GM19452 (cell line): Measurements from ENCODE around the gene PTPRG.

Experiments used
- ATAC-seq: cut with Tn5 transposase; IDR thresholded peaks from one replicate; pipeline ENCODE4 v1.9.1; 2021; ENCODE audit not compliant: unreplicated experiment

Gene PTPRG

DNA sequence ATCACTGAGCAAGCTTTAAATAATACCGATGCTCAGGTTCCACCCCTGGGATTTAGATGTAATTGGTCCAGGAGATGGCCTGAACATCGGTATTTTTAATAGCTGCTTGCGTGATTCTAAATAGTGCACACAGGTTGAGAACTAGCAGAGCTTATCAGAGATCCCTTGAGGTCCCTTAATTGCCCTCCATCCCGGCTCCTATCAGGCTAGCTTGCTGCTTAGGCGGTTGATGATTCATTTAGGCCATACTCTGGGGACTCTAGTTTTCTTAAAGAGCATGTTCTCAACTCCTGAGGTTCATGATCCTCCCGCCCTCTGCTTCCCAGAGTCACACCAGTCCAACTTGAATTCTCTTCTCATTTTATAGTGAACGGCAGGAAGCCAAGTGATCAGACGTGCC is 531.7 kb downstream of the PTPRG start:
- ATAC-seq, result no peak

DNA sequence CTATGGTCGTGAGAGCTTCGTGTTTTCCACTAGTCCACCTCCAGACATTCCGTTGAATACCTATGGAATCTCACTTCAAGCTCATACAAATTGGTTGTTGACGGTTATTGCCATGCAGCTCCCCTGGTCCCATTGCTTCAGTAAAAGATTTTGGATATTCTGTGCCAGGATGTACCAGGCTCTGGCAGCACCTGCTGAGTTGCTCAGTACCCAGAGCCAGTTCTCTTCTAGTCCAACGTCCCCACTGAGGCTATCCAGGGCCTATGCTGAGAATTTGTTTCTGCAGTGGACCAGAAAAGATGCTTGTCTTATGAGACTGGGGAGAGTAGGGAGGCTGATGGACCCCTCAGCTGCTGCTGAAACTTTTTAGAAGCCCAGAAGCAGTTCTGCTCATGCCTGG is 533.1 kb downstream of the PTPRG start:
- no peak for ATAC-seq

DNA sequence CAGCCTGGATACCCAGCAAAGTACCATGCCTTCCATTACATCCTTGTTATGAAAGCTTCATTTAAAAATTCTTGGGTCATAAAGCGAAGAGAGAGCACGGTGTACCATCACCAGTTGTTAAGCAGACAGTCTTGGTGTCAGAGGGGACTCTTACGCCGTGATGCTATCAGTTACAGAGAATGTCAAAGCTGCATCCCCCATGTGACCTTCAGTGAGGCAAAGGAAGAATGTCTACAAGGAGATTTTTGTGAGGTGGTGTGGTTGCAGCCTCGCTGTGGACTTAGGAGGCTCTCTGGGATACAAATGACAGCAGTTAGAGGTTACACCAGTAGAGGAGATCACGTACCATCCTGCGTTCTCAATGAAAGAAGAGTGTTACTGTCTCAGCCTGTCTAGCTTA is 533.7 kb downstream of the PTPRG start:
- ATAC-seq, result no peak

DNA sequence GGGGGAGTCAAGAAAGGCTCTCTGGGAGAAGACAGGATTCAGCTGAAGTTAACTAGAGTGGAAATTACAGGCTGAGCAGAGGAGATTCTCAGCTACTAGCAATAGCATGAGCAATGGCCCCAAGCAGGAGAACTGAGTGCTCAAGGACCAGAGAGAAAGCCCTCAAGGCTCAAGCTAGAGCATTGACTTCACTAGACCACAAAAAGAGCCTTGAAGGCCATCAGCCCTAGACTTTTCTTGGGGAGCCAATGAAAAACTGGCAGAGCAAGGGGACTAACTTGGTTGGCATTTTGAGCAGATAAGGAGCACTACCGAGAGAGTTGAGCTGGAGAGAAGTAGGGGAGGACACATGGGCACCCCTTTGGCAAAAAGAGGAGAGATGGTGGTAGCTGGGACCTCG is 534.4 kb downstream of the PTPRG start:
- no peak for ATAC-seq

DNA sequence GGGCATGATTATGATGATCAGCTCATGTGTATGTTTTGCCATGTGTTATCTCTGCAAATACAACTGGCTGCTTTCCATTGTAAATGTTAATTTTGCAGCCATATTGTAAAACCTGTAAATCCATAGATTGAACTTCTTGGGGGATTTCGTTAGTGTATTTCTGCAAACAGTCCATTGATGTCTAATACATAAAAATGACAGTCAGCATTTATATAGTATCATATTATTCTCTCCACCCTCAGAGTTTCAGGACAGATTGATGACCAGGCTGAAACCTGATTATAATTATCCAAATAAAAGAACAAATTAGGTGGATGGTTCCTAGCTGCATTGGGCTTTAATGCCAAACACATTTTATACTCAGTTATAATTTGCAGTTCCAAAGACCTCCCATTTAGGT is 535.1 kb downstream of the PTPRG start:
- no peak for ATAC-seq

DNA sequence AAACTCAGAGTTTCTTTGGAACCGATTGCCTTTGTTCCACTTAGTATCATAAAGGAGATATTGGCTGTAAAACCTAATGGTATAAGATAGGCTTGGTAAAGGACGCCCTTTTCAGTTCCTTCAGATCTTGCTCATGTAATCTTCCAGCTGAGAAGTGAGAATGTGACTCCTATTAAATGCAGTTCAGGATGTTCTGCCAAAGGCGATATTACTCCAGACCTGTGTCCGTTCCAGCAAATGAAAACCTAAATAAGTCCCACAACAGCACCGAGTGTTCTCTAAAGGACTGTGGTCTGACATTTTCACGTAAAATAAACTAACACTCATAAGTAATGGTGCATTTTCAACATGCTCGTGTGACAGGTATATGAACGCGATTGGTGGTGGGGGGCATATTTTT is 535.8 kb downstream of the PTPRG start:
- no peak for ATAC-seq

DNA sequence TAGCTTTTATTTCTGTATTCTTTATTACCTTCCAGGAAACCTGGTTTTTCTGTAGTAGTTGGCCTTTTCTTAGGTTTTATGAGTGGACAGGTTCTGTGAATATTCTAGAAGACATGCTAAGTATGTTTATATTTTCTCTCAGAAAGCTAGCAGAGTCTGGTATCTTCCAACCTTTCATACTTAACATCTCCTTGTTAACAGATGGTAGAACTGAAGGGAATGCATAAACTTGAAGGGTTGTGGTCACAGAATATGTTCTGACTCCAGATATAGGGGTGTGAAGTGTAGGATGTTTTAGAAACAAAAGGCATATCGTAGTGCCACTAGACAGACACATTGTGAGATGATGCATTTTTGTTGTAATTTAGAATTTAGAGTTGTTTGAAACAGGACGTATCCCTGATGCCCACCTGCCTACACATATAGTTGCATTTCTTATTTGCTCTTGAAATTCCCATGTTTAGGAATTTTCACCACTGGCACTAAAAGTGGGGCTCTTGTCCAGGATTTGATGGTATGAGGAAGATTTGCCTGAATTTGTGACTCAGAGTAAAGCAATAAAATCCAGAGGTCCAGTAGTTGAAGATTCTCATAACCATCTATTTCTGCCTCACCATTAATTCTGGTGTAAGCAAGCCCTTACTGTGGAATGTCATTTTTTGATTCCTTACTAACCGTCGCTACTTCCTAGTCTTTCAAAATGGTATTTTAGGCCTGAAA is 537.4 kb downstream of the PTPRG start:
- ATAC-seq, result no peak

DNA sequence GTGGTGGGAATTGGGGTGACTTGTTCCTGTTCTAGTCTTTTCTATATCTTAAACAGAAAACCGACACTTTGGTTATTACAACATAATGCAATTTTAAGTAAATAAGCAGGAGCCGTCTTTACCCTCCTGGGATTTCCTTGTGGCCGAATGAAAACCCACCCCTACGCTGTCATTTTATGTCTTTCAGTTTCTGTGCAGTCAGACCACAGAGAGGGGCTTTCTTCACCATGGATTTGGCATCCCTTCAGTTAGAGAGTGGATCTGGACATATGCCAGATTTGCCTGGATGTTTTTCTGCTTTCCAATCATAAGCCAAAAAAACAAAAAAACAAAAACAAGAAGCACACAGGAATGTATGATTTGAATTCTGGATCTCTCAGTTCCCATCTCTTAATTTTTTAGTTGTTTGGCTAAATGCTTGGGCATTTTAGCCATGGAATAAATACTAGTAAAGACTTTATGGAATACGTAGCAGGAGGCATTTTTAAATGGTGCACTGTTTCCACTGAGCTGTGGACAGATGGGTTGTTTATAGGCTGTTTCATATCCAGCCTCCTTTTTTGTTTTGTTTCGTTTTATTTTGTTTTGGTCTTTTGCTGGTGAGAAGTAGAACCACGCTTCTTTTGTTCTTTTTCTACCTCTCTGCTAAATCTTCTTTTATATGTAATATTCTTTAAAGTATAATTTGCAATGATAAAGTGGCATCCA is 539.1 kb downstream of the PTPRG start:
- ATAC-seq, result no peak

DNA sequence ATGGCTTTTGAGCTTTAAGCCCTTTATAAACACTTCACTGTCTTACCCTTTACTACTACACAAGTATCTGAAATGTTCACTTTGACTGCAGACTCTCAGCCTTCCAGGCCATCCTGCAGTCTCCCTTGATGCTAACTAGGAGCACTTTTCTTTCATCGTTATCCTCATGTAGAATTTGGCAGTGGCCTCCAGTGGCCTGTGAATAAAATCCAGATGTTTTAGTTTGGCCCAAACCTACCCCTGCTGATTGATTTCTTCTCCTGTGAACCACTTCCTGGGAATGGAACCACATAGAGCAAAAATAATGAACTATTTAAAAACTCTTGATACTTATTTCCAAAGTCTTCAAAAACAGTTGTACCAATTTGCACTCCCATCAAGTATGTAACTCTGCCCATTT is 540.1 kb downstream of the PTPRG start:
- no peak for ATAC-seq

DNA sequence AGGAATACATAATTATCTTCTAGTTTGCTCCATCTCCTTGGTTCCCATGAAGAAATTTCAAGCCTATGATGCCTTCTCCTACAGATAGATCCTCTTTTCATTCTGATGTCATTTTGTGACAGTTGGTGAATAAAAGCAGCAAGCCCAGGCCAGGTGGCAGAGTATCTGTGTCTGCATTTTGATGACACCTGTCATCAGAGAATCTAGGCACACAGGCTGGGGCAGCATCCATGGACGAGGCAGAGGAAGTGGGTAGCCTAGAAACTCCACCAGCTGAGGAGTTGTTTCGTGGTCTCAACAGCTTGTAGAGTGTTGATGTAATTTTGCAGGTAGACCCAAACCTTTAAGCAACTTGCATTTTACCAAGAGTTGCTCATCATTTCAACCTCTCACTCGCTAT is 542.2 kb downstream of the PTPRG start:
- no peak for ATAC-seq

DNA sequence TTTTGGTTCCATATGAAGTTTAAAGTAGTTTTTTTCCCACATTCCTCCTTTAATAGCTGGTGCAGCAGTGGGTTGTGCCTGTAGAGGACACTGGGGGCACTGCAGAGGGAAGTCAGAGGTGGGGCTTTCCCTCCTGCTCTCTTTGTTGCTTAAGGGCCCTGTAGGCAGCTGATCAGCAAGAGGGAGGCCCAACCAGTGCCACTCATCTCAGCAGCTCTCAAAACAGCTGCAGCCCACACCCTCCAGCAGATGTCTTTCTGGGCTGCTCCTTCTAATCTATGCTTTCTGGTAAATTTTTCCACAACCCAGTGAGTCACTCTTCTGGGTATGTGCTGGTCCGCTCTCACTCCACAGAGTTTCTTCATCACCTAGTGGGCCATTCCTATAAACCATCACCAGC is 548.2 kb downstream of the PTPRG start:
- no peak for ATAC-seq

DNA sequence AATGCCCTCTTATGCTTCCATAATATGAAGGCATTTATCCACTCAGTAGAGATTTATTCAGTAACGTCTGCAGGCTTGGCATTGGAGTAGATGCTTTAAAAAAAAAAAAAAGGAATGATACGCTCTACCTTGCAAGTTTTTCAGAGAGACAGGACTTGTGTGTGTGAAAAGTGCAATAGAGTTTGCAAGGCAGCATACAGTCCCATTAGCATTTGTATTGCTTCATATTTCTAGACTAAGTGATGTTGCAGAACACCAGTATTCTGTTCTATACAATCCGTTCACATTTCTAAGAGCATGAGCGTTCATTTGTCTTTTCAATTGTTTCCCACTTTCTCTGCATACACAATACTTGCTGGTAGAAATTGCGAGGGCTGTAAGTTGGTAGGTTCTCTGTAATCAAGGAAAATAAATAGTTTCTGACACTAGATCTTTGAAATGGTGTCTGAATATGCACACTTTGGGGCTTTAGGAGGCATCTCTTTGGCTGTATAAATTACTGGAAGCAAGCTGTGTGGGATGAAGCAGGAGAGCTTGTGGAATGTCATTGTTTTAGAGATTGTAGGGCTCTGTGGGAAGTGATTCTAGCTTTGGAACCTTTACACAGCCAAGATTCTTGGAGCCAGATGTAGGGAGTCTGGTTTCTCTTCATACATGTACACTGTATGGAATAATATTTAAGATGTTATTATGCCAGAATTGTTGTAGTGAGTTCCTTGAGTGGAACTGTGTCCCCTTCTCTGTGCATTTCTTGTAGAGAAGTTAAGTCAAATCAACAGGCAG is 549.3 kb downstream of the PTPRG start:
- no peak for ATAC-seq

DNA sequence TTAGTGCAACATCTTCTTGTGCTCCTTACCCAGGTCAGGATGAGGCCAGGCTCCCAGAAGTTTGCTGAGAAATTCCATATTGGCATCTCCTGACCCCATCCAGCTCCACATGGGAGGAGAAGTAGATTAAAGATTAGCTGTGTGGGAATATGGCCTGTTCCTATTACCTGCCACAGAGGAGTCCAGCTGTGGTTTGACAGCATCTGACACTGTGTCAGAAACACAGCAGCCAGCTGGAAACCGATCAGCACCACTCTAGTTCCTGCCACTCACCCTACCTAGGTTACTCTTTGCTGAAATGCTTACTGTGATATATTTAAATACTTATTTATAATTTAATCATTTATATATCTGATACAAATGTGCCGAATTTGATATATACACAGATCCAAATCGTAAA is 551.7 kb downstream of the PTPRG start:
- no peak for ATAC-seq

DNA sequence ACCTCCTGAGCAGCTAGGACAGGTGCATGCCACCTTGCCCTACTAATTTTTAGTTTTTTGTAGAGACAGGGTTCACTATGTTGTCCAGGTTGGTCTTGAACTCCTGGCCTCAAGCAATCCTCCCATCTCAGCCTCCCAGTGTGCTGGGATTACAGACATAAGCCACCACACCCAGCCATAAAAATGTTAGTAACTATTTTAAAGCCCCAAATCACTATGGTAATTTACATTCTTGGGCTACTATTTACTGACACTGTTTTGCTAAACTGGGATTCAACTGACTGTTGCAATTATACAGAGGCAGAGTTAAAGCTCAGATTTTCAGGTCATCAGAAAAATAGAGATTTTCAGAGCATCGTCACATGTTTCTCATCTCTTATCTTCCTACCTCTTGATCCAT is 553.4 kb downstream of the PTPRG start:
- ATAC-seq, result no peak

DNA sequence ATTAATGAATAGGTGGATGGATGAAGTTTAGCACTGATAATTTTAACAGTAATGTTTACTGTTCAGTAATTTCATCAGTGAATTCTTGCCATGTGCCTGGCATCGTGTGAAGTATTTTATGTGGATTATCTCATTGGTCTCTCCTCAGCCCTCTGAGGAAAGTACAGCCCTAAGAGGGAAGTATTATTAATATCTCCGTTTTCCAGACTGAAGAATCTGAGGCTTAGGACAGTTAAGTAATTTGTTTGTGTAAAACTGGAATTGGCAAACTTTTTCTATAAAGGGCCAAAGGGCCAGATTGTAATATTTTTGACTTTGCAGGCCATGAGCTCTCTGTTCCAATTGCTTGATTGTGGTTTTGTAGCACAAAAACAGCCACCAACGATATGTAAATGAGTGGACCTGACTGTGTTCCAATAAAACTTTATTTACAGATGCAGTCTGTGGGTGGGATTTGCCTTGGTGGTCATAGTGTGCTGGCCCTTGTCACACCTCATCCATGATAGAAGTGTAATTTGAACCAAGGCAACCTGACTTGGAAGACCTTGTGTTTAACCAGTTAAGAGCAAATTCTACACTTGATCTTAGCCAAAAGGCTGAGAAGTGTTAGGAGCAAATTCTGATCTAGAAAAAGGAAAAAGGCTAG is 556.7 kb downstream of the PTPRG start:
- no peak for ATAC-seq

DNA sequence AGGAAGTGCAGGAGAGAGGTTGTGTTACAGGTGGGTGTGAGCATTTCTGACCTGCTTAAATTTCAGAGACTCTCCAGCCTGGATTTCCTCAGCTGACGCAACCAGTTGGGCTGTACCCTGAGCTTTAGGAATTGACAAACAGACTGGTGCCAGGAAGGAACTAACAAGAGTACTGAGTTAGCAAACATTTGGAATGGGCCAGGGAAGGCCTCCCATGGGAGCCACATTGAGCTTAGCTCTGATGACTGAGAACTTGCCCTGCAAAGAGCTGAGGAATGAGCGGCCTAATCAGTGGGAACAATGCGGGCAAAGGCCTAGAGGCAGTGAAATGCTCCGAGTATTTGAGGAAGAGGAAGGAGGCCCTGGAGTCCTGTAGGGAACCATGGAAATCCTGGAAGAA is 557.8 kb downstream of the PTPRG start:
- ATAC-seq, result no peak

DNA sequence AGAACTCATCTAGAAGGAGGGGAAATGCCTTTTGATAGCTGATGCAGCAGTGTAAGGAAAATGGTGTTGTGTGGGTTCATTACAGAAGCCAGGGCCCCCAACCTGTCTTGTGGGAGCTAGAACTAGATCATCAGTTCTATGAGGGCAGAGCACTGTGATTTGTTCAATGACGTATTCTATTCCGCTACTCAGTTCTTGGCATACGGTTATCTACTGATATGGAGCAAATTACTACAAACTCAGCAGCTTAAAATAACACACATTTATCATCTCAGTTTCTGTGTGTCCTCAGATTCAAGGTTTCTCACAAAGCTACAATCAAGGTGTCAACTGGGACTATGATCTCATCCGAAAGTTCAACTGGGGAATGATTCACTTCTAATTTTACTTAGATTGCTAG is 561.4 kb downstream of the PTPRG start:
- ATAC-seq, result no peak

DNA sequence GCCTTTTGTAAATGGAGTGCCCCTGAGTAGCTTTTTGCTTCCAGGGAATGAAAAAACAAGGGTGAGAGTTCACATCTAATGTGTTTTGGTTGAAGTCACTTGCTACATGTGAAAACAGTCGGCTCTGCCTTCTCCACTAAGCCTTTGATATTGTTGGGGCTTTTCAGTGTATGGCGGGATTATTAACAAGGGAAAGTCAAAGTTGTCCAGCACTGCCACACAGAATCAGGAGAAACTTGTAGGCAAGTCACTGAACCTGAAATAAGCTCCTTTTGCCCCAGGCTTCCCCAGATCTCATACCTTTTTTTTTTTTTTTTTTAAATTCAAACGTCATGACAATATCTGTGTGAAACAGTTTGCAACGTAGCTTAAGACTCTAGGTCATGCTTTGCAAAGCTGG is 564.0 kb downstream of the PTPRG start:
- no peak for ATAC-seq

DNA sequence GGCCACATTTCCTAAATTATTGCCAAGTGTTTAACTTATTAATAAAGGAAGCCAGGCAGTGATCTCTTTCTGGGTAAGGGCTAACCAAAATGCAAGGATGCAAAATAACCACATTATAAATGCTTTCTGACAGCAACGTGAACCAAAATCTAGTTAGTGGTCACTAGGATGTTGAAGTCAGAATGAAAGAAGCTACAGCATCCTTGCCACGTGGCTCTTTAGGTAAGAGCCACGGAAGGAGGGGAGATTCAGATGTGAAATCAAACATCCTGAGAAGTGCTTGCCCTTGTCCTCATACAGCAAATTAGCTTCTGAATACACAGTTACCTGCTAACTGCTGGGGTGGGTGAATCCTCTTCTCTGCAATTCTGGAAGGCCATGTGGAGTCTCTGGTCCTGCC is 565.7 kb downstream of the PTPRG start:
- ATAC-seq, result no peak

DNA sequence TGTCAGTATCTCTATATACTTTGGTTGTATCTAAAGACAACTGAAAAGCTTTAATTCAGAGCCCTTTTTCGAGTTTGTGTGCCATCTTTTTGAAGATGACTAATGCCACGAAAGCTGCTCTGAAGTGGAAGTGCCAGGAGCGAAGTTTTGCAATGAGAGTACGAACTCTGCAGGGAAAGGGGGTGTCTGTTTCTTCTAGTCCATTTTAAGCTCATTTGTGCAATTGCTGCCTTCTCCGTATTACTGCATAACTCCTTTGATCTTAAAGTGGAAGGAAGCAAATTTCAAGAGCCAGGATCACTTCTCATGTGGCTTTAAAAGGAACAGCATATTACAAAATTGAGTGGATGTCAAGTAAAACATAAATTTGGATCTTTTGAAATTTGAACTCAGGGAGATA is 566.7 kb downstream of the PTPRG start:
- no peak for ATAC-seq

DNA sequence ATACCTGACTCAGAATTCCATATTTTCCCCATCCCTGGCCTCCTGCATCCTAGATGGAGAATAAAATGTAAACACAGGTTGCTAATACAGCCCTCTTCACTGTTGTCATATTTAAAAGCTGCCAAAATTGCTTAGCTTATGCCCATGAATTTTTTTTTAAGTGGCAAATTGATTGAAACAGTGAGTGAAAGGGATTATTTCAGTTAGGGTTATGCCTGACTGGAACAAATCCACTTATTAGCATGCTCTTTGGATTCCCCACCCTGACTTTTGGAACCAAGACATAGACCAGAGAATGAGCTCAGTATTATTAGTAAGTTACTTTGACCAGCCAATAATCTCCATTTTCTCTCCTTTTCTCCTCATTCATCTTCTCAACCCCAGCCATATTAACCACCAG is 567.3 kb downstream of the PTPRG start:
- ATAC-seq, result no peak

DNA sequence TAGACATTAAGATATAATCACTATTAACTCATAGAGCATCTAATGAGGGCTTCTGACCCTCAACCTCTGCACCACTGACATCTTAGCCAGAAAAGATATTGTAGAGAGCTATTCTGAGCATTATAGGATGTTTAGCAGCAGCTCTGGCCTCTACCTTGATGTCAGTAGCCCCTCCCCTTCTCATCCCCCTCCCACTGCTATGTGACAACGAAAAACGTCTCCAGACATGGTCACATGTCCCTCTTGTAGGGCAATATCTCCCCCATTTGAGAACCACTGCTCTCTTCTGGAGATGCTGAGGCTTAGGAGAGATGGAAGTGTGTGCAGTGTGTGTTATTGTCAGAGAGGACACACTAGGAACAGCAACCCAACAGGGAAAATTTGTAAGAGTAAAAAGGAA is 569.7 kb downstream of the PTPRG start:
- no peak for ATAC-seq
